Erythroblast (primary cell): ENCODE results near the gene SLU7.

Experiments
- DNase-seq, 2 experiments: peaks; one replicate each; lab custom pipeline; 2025; lab: John Stamatoyannopoulos, UW
- GATA1 ChIP-seq: IDR thresholded peaks from 2 replicates; pipeline ENCODE4 v1.6.1; 2011; ENCODE audit warnings: low read depth, mild to moderate bottlenecking, control low read depth, low read length, moderate library complexity
- POLR2A ChIP-seq: IDR thresholded peaks from 2 replicates; pipeline ENCODE4 v1.6.1; 2011; ENCODE audit warnings: mild to moderate bottlenecking, low read length

Gene SLU7

DNA sequence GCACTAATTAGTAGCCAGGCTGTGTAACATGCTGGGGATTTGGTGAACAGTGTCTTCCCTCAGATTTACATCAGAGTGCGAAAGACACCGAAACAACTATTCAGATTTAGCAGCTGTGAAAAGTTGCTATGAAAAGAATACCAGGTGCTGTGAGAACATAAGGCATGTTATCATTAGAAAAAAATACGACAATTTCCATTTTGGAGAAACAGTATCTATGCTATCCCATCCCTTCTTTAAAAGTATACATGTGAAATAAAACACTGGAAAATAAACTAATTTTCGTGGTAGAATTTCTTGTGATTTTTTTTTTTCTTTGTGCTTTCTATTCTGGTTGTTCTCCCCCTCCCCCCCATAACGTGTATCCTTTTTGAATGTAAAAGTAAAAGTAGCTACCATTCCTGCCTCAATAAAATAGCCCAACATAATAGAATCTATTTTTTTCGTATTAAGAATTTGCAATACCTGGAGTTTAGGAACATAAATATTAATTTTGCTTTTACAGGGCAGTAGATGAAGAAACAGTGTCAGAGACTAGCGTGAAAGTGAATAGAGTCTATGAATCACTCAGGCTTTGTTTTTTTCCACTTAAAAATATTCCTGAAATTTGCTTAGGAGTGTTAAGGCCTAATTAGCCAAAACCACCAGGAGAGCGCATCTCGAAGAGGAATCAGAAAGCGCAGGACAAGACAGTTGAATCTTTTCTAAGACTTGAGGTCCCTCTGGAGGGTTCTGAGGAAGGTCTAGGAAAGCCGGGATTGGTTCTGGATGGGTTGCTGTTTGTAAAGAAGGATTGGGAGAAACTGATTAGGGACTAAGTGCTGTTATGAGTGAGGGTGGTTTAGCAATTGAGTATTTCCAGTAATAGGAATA lies 813 bp upstream of the SLU7 start:
- TF ChIP-seq GATA1 = no peak
- peak; percentile 29 for TF ChIP-seq POLR2A

DNA sequence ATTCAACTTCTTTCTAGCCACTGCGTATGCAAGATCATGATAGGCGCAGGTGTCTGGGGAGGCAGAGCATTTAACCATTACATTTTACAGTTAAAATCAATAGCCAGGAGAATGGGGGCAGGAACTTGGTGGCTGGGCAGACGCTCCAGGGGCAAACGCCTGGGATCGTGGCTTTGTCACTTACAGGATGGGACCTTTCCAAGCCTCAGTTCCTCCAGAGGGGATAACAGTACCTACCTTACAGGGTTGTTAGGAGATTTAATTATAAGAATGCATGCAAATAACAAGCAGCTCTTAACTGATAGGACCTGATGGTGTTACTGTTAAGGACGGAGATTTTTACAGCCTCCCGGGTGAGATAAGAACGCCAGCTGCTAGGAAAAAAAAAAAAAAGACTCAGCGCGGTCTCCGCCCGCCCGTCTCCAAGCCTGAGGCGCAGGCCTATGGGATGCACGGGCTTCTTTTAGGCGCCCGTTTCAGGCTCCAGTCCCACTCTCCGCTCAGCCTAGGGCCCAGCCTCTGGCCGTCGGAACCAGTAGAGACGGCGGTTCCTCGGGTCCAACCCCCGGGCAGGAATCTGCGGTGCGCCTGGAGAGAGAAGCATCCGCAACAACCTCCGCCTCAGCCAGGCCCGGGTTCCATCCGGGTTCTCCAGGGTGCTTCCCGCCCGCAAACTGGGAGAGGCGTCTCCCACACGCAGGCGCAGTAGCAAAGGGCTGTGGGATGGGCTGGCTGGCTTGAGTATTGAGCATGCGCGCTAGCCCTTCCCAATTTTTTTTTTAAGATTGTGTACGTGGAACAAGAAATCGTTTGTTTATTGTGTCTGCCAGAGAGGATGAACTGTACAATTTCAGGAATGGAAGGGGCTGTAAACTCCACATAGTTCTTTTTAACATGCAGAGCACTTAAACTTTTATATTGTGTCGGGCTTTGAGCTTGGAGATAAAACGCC lies 19.2 kb downstream of the SLU7 start, which contains the start of gene FAM200C:
TSS of gene FAM200C (minus strand) at position 653 of the 952 bp plus-strand sequence. CDS start 4,564 bp downstream, outside the sequence.
- TF ChIP-seq GATA1 (no peak), POLR2A (peak; percentile 84)
- peak; percentile 91 for DNase-seq

More for the DNA sequence above, 813 bp upstream of the SLU7 start:
- peak in 1 of 2 experiments; percentile 41 for DNase-seq

DNA sequence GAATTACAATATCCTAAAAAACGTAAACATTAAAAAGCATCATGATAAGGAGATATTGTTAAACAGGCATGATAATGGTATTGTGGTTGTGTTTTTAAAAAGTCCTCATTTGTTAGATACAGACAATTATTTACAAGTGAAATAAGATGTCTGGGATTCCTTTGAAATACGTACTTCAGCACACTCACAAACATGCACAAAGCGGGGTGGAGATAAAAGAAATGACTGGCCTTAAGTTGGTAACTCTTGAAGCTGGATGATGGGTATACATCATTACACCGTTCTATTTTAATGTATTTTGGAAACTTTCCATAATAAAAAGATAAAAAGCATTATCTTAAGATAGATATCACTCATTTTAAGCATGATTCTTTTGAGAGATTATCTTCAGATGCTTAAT lies 20.1 kb downstream of the SLU7 start:
- DNase-seq = no peak
- TF ChIP-seq GATA1 (no peak), POLR2A (no peak)

DNA sequence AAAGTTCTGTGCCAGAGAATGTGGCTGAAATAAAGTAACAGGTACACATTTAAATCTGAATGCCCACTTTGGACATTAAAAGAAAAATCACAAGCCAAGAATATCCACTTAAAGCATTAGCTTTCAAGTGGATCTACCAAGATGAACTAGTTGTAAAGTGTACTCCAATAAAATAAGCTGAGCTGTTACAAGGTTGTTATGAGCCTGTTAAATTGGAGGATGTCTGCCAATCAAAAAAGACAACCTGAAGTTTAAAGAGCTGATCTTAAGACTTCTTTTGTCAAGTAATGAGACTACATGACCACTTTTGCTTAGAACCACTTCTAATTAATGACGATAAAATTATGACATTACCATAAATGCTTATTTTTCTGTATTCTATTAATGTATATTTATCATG lies 21.4 kb downstream of the SLU7 start:
- TF ChIP-seq POLR2A (no peak), GATA1 (no peak)

DNA sequence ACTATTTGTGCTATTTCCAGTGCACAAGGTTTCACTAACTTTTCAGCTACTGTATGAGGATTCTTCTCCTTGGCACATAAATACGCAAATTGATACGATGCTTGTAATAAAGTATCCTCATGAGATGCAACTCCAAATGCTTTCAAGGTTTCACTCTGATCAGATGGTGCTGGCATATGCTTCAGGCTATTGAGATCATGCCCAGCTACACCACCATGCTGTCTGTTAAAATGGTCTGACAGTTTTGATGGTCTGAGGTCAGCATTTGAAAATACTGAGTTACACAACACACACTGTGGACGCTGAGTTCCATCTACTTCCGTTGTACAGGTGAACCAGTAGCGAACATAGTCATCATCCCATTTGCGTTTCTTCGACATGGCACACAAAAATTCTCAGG lies 23.8 kb downstream of the SLU7 start:
- no peak for TF ChIP-seq POLR2A
- TF ChIP-seq GATA1 = no peak
- DNase-seq = no peak

More for the DNA sequence above, 21.4 kb downstream of the SLU7 start:
- DNase-seq = no peak

DNA sequence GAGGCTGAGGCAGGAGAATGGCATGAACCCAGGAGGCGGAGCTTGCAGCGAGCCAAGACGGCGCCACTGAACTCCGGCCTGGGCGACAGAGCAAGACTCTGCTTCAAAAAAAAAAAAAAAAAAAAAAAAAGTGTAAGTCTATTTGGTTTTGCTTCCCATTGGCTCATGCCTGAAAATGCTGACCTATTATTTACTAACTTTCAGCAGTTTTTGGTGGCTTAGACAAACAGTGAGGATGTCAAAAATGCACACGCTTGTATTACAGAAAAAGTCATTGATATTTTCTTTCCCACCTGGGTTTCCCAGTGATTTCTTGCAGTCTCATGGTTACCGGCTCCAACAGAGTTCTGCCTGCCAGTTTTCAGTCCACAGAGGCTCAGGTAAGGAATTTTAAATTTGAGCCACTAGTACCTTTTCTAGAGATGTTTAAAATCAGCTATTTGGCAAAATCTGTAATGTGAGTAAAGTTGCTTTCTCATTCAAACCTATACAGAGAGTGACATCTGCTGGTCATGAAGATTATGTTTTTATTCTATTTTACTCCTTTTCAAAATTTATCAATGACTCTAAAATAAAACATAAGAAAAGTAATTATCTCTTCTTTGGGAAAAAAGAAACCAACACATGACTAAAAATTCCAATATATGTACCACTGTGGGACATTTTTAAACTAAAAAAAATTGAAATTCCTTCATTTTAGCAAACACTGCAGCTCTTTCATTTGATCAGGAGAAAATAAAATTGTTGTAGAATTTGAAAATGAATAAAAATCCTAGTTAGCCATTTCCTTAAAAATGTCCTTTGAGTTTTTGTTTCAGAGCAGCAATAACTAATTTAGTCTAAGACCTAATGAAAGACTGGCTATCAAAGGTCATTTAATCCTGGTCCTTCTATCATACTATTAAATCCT lies 27.8 kb downstream of the SLU7 start:
- TF ChIP-seq POLR2A (no peak), GATA1 (no peak)
- DNase-seq = peak; percentile 46 to 62

DNA sequence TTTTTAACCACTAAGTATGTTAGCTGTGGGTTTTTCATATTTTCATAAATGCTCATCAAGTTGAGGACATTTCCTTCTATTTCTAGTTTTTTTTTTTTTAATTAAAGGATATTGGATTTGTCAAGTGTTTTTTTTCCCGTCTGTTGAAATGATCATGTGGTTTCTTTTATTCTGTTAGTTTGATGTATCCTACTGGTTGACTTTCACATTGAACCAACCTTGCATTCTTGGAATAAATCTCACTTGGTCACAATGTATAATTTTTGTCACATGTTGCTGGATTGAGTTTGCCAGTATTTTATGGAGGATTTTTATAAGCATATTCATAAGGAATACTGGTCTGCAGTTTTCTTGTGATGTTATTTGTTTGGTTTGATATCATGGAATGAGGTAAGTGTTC lies 31.4 kb downstream of the SLU7 start:
- TF ChIP-seq POLR2A (no peak), GATA1 (no peak)
- no peak for DNase-seq

DNA sequence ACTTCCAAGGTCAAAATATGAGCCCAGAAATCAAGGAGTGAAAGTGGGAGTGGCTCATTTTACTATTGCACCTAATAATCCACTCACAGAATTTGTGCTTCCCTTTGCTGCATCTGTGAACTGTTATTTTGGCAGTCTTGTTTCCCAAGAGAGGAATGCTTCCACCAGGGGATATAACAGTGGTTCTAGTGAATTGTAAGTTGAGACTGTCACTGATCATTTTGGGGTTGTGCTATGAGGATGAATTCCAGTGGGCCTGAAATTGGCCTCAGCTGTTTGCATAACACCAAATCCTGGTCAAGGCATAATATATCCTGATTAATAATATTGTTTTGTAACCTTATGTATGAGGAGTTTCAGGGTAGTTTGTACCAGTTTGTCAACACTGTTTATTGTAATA lies 33.4 kb downstream of the SLU7 start:
- TF ChIP-seq GATA1 (no peak), POLR2A (no peak)
- DNase-seq = no peak

DNA sequence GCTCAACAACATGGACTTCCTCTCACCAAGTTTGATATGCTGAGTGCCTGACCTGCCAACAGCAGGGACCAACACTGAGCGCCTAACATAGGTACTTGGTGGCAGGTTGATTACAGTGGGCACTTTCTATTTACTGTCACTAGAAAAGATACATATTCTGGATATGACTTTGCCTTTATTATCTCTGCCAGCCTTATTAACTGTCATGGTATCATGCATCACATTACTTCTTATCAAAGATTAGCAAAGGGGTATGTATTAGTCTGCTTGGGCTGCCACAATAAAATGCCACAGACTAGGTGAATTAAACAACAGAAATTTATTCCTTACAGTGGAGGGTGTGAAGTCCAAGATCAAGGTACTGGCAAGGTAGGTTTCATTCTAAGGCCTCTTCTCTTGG lies 34.2 kb downstream of the SLU7 start:
- TF ChIP-seq GATA1 = no peak
- DNase-seq = peak in 1 of 2 experiments; percentile 49

DNA sequence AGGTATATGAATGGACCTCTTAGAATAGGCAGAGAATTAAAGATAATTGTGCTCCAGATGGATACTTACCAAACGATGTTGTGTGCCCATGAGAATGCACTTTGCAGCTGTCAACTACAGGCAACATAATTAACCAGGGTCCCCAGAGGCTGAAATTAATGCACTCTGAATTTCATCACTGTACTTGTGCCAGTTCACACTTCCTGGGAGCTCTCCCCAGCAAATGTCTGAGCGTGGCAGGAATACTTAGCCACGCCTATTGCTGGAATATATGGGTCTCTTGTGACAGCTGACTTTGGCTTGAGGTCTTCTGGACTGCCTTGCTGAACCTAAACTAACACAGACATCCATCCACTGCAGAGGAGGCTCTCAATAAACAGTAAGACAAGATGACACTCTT lies 36.5 kb downstream of the SLU7 start:
- no peak for DNase-seq
- TF ChIP-seq POLR2A (no peak), GATA1 (no peak)

DNA sequence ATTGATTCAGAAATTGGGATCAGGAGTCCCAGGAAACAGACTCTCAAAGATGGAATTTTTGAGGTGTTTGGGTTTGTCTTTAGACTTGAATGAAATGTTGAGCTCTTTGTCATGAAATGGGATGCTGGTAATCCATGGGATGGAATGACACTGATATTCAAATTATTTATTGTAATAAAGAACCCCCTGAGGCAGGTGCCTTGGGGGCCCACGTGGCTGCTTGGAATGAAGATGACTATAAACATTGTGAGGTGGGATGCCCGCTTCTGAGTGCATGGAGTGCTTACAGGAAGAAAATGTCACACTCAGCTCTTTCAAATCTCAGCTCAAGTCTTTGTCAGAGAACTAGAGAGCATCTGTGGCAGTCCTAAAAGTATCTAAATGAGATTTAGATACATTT lies 38.8 kb downstream of the SLU7 start:
- no peak for DNase-seq
- TF ChIP-seq GATA1 (no peak), POLR2A (no peak)

DNA sequence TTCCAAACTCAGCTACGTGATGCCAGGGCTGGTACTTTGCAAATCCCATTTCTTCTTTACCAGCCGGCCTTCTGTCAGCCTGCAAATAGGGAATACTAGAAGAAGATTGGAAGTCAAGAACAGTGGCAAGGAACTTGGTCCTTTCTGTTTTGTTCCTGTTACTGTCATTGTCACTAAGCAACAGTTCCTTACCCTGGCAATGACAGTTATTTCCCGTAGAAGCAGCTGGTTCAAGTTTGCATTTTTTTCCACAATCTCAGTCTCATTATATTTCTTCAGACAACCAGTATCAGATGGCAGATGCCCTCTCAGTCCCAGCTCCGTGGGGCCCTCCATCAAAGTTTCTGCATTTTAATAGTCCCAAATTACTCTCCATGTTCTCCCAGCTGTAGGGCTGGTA lies 39.4 kb downstream of the SLU7 start:
- no peak for DNase-seq
- TF ChIP-seq POLR2A = no peak
- TF ChIP-seq GATA1 = no peak

DNA sequence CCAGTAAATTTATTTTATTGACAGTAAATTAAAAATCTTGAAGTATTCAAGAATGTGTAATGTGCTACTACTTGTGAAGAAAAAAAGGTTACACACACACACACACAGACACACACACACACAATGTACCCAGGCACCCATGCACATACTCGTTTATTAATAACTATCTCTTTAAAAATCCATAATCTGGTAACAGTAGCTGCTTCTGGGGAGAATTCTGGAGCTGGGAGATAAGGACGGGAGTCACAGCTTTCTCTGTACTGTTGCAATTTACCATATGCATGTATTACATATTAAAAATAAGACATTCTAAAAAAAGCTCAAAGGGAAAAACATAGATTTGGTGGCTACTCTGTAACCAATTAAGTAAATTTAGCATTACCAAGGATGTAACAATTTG lies 40.6 kb downstream of the SLU7 start:
- DNase-seq = peak; percentile 71 to 84
- TF ChIP-seq GATA1 = no peak
- no peak for TF ChIP-seq POLR2A

DNA sequence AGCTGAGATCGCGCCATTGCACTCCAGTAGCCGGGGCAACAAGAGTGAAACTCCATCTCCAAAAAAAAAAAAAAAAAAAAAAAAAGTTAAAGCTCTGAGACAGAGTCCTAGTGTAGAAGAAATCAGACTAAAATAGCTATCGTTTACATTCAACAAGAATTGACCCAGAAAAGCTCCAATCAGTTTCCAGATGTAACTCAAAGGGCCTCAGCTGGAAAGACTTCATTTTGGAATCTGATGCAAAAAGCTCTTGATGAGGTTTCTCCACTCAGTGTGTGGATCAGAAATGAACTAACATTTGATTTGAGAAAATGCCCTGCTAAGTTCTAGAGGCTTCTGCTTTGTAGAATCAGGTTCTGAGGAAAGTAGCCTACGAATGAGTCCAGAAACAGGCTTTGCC lies 41.2 kb downstream of the SLU7 start:
- DNase-seq = no peak
- no peak for TF ChIP-seq GATA1
- no peak for TF ChIP-seq POLR2A
